ENCODE data around the gene ZNF292.
"Not testable (repeated sequence)": the region's sequence is repeated elsewhere in the genome, so short reads cannot be mapped to it uniquely, and the experiment has no call there.

The ZNF292 gene

GRCh38 chr6:87154993-87155841 lies at the start of gene ZNF292:
TSS of gene ZNF292 (plus strand) at chr6:87155565. CDS start at chr6:87155592, 27 bp downstream.
- peak; percentile 97 for DNase-seq (ENCODE audit: low read depth)

DNA sequence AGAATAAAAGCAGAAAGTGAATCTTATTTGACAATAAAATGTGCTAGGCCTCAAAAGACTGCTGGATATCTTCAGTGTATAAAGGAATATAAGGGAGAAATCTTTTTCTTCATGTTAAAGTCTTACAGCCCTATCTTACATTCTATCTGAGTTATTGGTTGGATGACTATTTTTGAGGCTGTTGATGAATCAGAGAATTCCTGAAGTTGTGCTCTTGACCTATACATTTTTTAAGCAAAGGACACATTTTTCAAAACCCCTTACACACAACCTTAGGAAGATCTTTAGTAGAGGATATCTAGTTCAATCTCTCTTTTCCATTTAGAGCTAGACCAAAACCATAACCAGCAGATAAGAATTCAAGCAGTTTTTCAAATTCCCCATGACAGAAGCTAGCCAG lies 49.5 kb upstream of the ZNF292 start:
- DNase-seq (ENCODE audit: low read depth): peak; percentile 38

- no peak for DNase-seq (ENCODE audit: low read depth)
Observed at GRCh38 chr6:87110636-87111035, 44.7 kb upstream of the ZNF292 start.

GRCh38 chr6:87115402-87116135 lies 39.8 kb upstream of the ZNF292 start:
- no peak for DNase-seq (ENCODE audit: low read depth)

DNA sequence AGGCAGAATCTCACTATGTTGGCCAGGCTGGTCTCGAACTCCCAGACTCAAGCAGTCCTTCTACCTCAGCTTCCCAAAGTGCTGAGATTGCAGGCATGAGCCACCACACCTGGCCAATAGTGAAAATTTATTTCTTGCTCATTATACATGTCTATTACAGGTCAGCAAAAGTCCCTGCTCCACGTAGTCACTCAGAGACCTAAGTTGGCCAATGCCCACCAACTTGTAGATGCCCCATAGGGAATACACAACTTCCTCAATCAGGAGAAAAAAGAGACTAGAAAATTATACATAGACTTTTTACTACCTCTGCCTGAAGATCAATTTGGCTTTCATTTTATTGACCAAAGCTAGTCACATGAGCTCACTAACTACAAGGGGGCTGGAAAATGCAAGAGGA lies 38.4 kb upstream of the ZNF292 start:
- DNase-seq (ENCODE audit: low read depth): no peak

GRCh38 chr6:87118054-87118453 lies 37.3 kb upstream of the ZNF292 start:
- DNase-seq (ENCODE audit: low read depth): peak; percentile 45

GRCh38 chr6:87122477-87122876 lies 32.9 kb upstream of the ZNF292 start:
- no peak for DNase-seq (ENCODE audit: low read depth)

DNA sequence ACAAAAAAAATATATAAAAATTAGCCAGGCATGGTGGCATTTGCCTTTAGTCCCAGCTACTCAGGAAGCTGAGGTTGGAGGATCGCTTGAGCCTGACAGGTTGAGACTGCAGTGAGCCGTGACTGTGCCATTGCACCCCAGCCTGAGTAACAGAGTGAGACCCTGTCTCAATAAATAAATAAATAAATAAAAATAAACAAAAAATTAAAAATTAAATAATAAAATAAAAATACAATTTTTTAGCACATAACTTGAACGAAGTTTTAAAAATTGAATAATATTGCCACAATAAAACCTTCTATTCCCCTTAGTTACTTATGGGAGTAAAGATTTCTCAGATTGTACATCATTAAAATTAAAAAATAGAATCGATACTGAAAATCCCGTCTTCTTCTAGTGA lies 31.3 kb upstream of the ZNF292 start:
- DNase-seq (ENCODE audit: low read depth): no peak

DNA sequence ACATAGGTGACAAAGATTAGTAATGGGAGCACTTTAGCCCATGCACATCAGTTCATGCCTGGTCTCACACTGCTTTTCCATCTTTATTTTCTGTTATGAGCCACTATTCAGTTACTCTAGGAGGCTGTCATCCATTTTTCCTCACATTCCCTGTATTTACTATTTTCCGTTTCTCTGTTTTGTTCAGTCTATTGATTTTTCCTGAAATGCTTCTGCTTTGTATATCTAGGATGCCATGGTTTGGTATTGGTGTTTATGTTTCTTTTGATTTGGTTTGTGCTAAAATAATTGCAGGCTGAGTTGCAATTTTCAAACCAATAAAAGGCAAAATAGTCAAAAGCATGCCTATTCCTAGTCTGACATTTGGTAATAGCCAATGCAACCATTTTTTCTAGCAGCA lies 28.9 kb upstream of the ZNF292 start:
- DNase-seq (ENCODE audit: low read depth): no peak

GRCh38 chr6:87127737-87128136 lies 27.6 kb upstream of the ZNF292 start:
- DNase-seq (ENCODE audit: low read depth): no peak

DNA sequence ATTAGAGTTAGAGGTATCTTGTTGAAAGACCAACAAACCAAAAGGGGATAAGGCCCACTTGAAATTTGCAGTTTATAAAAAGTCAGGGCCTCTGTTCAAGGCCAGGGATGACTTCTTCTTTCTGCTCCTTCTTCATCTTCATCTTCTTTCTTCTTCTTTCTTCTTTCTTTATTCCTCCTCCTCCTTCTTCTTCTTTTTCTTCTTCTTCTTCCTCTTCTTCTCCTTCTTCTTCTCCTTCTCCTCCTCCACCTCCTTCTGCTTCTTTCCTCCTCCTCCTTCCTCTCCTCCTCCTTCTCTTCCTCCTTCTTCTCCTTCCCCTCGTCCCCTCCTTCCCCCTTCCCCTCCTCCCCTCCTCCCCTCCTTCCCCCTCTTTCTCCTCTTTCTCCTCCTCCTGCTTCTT lies 18.4 kb upstream of the ZNF292 start:
- DNase-seq (ENCODE audit: low read depth): no peak

DNA sequence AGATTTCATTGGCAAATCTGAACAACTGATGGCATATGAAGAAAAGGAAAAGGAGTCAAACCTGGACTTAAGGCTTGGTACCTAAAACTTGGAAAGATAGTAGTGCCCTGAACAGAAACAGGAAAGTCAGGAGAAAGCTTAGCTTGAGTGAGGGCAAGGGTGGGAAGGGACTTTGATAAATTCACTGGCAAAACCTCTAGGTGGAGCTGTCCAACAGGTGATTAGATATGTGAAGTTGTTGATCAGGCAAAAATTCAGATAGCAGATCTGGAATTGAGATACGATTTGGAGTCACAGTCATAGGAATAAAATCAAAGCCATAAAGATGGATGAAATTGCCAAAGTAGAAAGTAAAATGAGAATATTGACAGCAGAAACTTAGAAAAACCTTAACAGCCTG lies 16.1 kb upstream of the ZNF292 start:
- peak; percentile 66 for DNase-seq (ENCODE audit: low read depth)

GRCh38 chr6:87139927-87140326 lies 15.4 kb upstream of the ZNF292 start:
- DNase-seq (ENCODE audit: low read depth): not testable (repeated sequence)

GRCh38 chr6:87146363-87146762 lies 9.0 kb upstream of the ZNF292 start:
- DNase-seq (ENCODE audit: low read depth): no peak

- DNase-seq (ENCODE audit: low read depth): no peak
Observed at GRCh38 chr6:87150406-87150805, 5.0 kb upstream of the ZNF292 start.

- DNase-seq (ENCODE audit: low read depth): no peak
Observed at GRCh38 chr6:87151471-87151780, 3.9 kb upstream of the ZNF292 start.

- DNase-seq (ENCODE audit: low read depth): peak; percentile 43
Observed at GRCh38 chr6:87151781-87152525, 3.4 kb upstream of the ZNF292 start.

- peak; percentile 15 for DNase-seq (ENCODE audit: low read depth)
Observed at GRCh38 chr6:87152526-87152955, 2.8 kb upstream of the ZNF292 start.

DNA sequence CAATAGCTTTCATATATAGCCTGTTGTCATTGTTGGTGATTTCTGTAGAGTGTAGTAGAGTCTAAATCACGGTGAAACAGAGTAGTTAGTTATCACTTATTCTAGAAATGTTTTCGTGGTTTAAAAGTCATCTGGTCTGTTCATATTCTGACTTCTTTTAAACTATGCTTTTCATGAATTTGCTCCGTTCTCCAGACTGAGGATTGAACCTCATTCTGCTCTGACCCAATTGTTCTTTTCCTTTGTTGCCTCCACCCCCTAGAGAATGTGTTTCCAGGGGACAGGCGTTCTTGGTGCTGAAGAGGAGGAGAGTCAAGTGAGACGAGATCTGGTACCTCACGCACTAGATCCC lies 748 bp upstream of the ZNF292 start:
- no peak for DNase-seq (ENCODE audit: low read depth)

GRCh38 chr6:87155842-87156815 lies 764 bp downstream of the ZNF292 start:
- peak; percentile 50 for DNase-seq (ENCODE audit: low read depth)

GRCh38 chr6:87157596-87157995 lies 2.2 kb downstream of the ZNF292 start:
- not testable (repeated sequence) for DNase-seq (ENCODE audit: low read depth)

GRCh38 chr6:87161299-87161698 lies 5.9 kb downstream of the ZNF292 start:
- DNase-seq (ENCODE audit: low read depth): no peak
